ENCODE measurements around the gene KCTD7. TPM values are rescaled to one million over a fixed set of nuclear protein-coding genes. Genes with fewer than 3 reads are reported as not detected.

KCTD7 gene
- total and polyA plus RNA-seq, 2 donors (not counting 1 experiment from before 2014, with no cell fraction given): 15.2 to 17.4 TPM

- Histone ChIP-seq H4K20me1 (ENCODE audit: control insufficient read depth, extremely low read depth, insufficient read depth, low read length) (no peaks in the 10 kb centered on the region), H2AFZ (ENCODE audit: low read length) (no peak overlapping the region), H3K27me3 (ENCODE audit: control insufficient read depth, insufficient read depth, low read length) (no peaks in the 10 kb centered on the region), H3K4me3 (replicated peaks in 1 of 4; ENCODE audit: control extremely low read depth in 1 of 4, insufficient read depth in 1 of 4, low read depth in 3 of 4, low read length in 4 of 4) (no peak overlapping the region), H3K9ac (ENCODE audit: insufficient read depth, low read length) (no peak overlapping the region), H3K36me3 (ENCODE audit: control insufficient read depth, insufficient read depth, low read length) (no peaks in the 10 kb centered on the region), H3K27ac (ENCODE audit: insufficient read depth, low read length) (no peak overlapping the region), H3K4me1 (ENCODE audit: control insufficient read depth, extremely low read depth, insufficient read depth, low read length) (no peaks in the 10 kb centered on the region), H3K9me3 (ENCODE audit: control insufficient read depth, insufficient read depth, low read depth, low read length) (no peaks in the 10 kb centered on the region), H3K4me2 (ENCODE audit: extremely low read depth, insufficient read depth, low read length) (no peak overlapping the region), H3K79me2 (ENCODE audit: control insufficient read depth, insufficient read depth, low read length) (peaks cover 56% of the 10 kb centered on the region)
- no peak for TF ChIP-seq CTCF (conservative IDR thresholded peaks at IDR 0.05 in 1 of 2, IDR thresholded peaks at IDR 0.05 in 1 of 2; ENCODE audit: low read depth in 1 of 2, low read length in 2 of 2)
- TF ChIP-seq EZH2 (IDR thresholded peaks at IDR 0.05; ENCODE audit: low read length, missing control alignments): no peak
- no peak for DNase-seq (ENCODE audit: low read depth in 2 of 2)
These were observed 29.1 kb downstream of the KCTD7 start for GRCh38 chr7:66657798-66658197.

DNA sequence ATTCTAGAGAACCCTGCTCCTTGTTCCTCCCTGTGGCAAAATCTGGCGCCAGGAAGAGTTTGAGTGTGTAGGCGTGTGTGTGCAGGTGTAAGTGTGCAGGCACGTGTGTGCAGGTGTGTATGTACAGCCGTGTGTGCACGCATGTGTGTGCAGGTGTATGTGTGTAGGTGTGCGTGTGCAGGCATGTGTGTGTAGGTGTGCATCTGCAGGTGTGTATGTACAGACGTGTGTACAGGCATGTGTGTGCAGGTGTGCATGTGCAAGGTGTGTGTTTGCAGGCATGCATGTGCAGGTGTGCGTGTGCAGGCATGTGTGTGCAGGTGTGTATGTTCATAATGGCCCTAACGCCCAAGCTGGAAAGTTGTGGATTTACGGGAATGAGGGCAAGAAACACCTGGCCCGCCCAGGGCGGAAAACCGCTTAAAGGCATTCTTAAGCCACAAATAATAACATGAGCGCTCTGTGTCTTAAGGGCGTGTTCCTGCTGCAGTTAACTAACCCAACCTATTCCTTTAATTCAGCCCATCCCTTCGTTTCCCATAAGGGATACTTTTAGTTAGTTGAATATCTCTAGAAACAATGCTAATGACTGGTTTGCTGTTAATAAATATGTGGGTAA lies 34.1 kb downstream of the KCTD7 start:
- H3K4me1 ChIP-seq (ENCODE audit: control insufficient read depth, extremely low read depth, insufficient read depth, low read length): no peaks in the 10 kb centered on the region
- no peak overlapping the region for H3K27ac ChIP-seq (ENCODE audit: insufficient read depth, low read length)
- DNase-seq (ENCODE audit: low read depth in 2 of 2): no peak
- H3K4me2 ChIP-seq (ENCODE audit: extremely low read depth, insufficient read depth, low read length): no peak overlapping the region
- no peak overlapping the region for H3K4me3 ChIP-seq (replicated peaks in 1 of 4; ENCODE audit: control extremely low read depth in 1 of 4, insufficient read depth in 1 of 4, low read depth in 3 of 4, low read length in 4 of 4)
- no peak for TF ChIP-seq CTCF (conservative IDR thresholded peaks at IDR 0.05 in 1 of 2, IDR thresholded peaks at IDR 0.05 in 1 of 2; ENCODE audit: low read depth in 1 of 2, low read length in 2 of 2)
- no peak overlapping the region for H3K9ac ChIP-seq (ENCODE audit: insufficient read depth, low read length)
- H3K36me3 ChIP-seq (ENCODE audit: control insufficient read depth, insufficient read depth, low read length): peaks cover 2% of the 10 kb centered on the region
- H3K9me3 ChIP-seq (ENCODE audit: control insufficient read depth, insufficient read depth, low read depth, low read length): no peaks in the 10 kb centered on the region
- H3K79me2 ChIP-seq (ENCODE audit: control insufficient read depth, insufficient read depth, low read length): peaks cover 45% of the 10 kb centered on the region
- no peak overlapping the region for H2AFZ ChIP-seq (ENCODE audit: low read length)
- H4K20me1 ChIP-seq (ENCODE audit: control insufficient read depth, extremely low read depth, insufficient read depth, low read length): no peaks in the 10 kb centered on the region
- H3K27me3 ChIP-seq (ENCODE audit: control insufficient read depth, insufficient read depth, low read length): no peaks in the 10 kb centered on the region

- Histone ChIP-seq H4K20me1 (ENCODE audit: control insufficient read depth, extremely low read depth, insufficient read depth, low read length) (no peaks in the 10 kb centered on the region), H2AFZ (ENCODE audit: low read length) (no peak overlapping the region), H3K4me2 (ENCODE audit: extremely low read depth, insufficient read depth, low read length) (no peak overlapping the region), H3K9ac (ENCODE audit: insufficient read depth, low read length) (no peak overlapping the region), H3K27ac (ENCODE audit: insufficient read depth, low read length) (no peak overlapping the region), H3K36me3 (ENCODE audit: control insufficient read depth, insufficient read depth, low read length) (peaks cover 7% of the 10 kb centered on the region), H3K4me3 (replicated peaks in 1 of 4; ENCODE audit: control extremely low read depth in 1 of 4, insufficient read depth in 1 of 4, low read depth in 3 of 4, low read length in 4 of 4) (no peak overlapping the region), H3K27me3 (ENCODE audit: control insufficient read depth, insufficient read depth, low read length) (no peaks in the 10 kb centered on the region), H3K9me3 (ENCODE audit: control insufficient read depth, insufficient read depth, low read depth, low read length) (no peaks in the 10 kb centered on the region), H3K79me2 (ENCODE audit: control insufficient read depth, insufficient read depth, low read length) (peaks cover 34% of the 10 kb centered on the region), H3K4me1 (ENCODE audit: control insufficient read depth, extremely low read depth, insufficient read depth, low read length) (no peaks in the 10 kb centered on the region)
- no peak for DNase-seq (ENCODE audit: low read depth in 2 of 2)
- no peak for TF ChIP-seq EZH2 (IDR thresholded peaks at IDR 0.05; ENCODE audit: low read length, missing control alignments)
- no peak for TF ChIP-seq CTCF (conservative IDR thresholded peaks at IDR 0.05 in 1 of 2, IDR thresholded peaks at IDR 0.05 in 1 of 2; ENCODE audit: low read depth in 1 of 2, low read length in 2 of 2)
These were observed 36.1 kb downstream of the KCTD7 start for GRCh38 chr7:66664590-66665293.
